H9 (cell line): Measurements from ENCODE around the gene TRPM1. TPM values are rescaled to one million over a fixed set of nuclear protein-coding genes. Genes with fewer than 3 reads are reported as not detected.
A peak's percentile ranks its signal among the peaks of the same experiment; 100 is the strongest.

Experiments
- DNase-seq: peaks from one replicate; pipeline ENCODE4 v3.0.0-alpha.2; 2017
- H2AFZ ChIP-seq: one replicate; pipeline ENCODE4 v1.6.1; 2013; ENCODE audit warnings: mild to moderate bottlenecking, low read length, control low read depth, moderate library complexity
- H2AK5ac ChIP-seq: 2 replicates; pipeline ENCODE4 v1.6.1; 2013; ENCODE audit warnings: low read length, control low read depth, mixed read lengths; ENCODE audit not compliant: insufficient read length
- H2BK120ac ChIP-seq: one replicate; pipeline ENCODE4 v1.6.1; 2013; ENCODE audit warnings: low read depth, mild to moderate bottlenecking, low read length, control low read depth, inconsistent platforms; ENCODE audit not compliant: poor library complexity, severe bottlenecking
- H2BK12ac ChIP-seq: 2 replicates; pipeline ENCODE4 v1.6.1; 2013; ENCODE audit warnings: low read length, control low read depth, mixed read lengths, low read depth; ENCODE audit not compliant: insufficient read length
- H2BK15ac ChIP-seq: 2 replicates; pipeline ENCODE4 v1.6.1; 2013; ENCODE audit warnings: low read depth, low read length, control low read depth
- H2BK20ac ChIP-seq: one replicate; pipeline ENCODE4 v1.6.1; 2013; ENCODE audit warnings: low read depth, mild to moderate bottlenecking, low read length, control low read depth, inconsistent platforms; ENCODE audit not compliant: poor library complexity, severe bottlenecking
- H2BK5ac ChIP-seq: 2 replicates; pipeline ENCODE4 v1.6.1; 2013; ENCODE audit warnings: low read length, control low read depth, mixed read lengths; ENCODE audit not compliant: insufficient read length
- H3K14ac ChIP-seq: 2 replicates; pipeline ENCODE4 v1.6.1; 2013; ENCODE audit warnings: low read length, control low read depth; ENCODE audit not compliant: insufficient read depth
- H3K18ac ChIP-seq: 2 replicates; pipeline ENCODE4 v1.6.1; 2013; ENCODE audit warnings: low read depth, mild to moderate bottlenecking, mixed read lengths, low read length, control low read depth; ENCODE audit not compliant: insufficient read length
- H3K23ac ChIP-seq: 2 replicates; pipeline ENCODE4 v1.6.1; 2013; ENCODE audit warnings: low read length, control low read depth, mixed read lengths, low read depth; ENCODE audit not compliant: insufficient read length
- H3K23me2 ChIP-seq: 2 replicates; pipeline ENCODE4 v1.6.1; 2013; ENCODE audit warnings: low read depth, mild to moderate bottlenecking, mixed read lengths, low read length, control low read depth; ENCODE audit not compliant: insufficient read length, poor library complexity, severe bottlenecking
- H3K27ac ChIP-seq: 2 replicates; pipeline ENCODE4 v1.5.1; 2013; ENCODE audit warnings: low read length, control low read depth, mixed read lengths, low read depth; ENCODE audit not compliant: insufficient read length
- H3K27me3 ChIP-seq: 2 replicates; pipeline ENCODE4 v1.6.1; 2013; ENCODE audit warnings: low read length, control low read depth, inconsistent platforms; ENCODE audit not compliant: insufficient read depth
- H3K4ac ChIP-seq: 2 replicates; pipeline ENCODE4 v1.6.1; 2013; ENCODE audit warnings: low read depth, mild to moderate bottlenecking, control low read depth, inconsistent platforms, low read length, moderate library complexity
- H3K4me1 ChIP-seq: 2 replicates; pipeline ENCODE4 v1.6.1; 2013; ENCODE audit warnings: low read length, control low read depth, inconsistent platforms; ENCODE audit not compliant: insufficient read depth
- H3K4me2 ChIP-seq: 2 replicates; pipeline ENCODE4 v1.6.1; 2013; ENCODE audit warnings: low read length, control low read depth, mixed read lengths; ENCODE audit not compliant: insufficient read length, insufficient read depth
- H3K56ac ChIP-seq: 2 replicates; pipeline ENCODE4 v1.6.1; 2013; ENCODE audit warnings: low read depth, mild to moderate bottlenecking, mixed read lengths, low read length, control low read depth; ENCODE audit not compliant: insufficient read length
- H3K79me1 ChIP-seq: 2 replicates; pipeline ENCODE4 v1.6.1; 2013; ENCODE audit warnings: low read depth, mild to moderate bottlenecking, moderate library complexity, low read length, control low read depth, inconsistent platforms; ENCODE audit not compliant: insufficient read depth, poor library complexity, severe bottlenecking
- H3K79me2 ChIP-seq: 2 replicates; pipeline ENCODE4 v1.6.1; 2013; ENCODE audit warnings: low read length, control low read depth, inconsistent platforms; ENCODE audit not compliant: insufficient read depth
- H3K9ac ChIP-seq: 2 replicates; pipeline ENCODE4 v1.6.1; 2013; ENCODE audit warnings: low read length, control low read depth, mixed read lengths; ENCODE audit not compliant: insufficient read length; ENCODE audit errors: extremely low read depth
- H3K9me3 ChIP-seq: one replicate; pipeline ENCODE4 v1.6.1; 2013; ENCODE audit warnings: low read depth, low read length, inconsistent platforms; ENCODE audit not compliant: control insufficient read depth
- H3T11ph ChIP-seq: one replicate; pipeline ENCODE4 v1.6.1; 2013; ENCODE audit warnings: mild to moderate bottlenecking, low read length, control low read depth, inconsistent platforms
- H4K20me1 ChIP-seq: one replicate; pipeline ENCODE4 v1.6.1; 2013; ENCODE audit not compliant: control insufficient read depth, insufficient read length, insufficient read depth
- H4K5ac ChIP-seq: 2 replicates; pipeline ENCODE4 v1.6.1; 2013; ENCODE audit warnings: low read depth, mild to moderate bottlenecking, mixed read lengths, low read length, control low read depth; ENCODE audit not compliant: insufficient read length
- H4K8ac ChIP-seq: replicated peaks from 2 replicates; pipeline ENCODE4 v1.6.1; 2013; ENCODE audit warnings: low read length, control low read depth, mixed read lengths, low read depth; ENCODE audit not compliant: insufficient read length
- H4K91ac ChIP-seq: 2 replicates; pipeline ENCODE4 v1.6.1; 2013; ENCODE audit warnings: low read depth, mild to moderate bottlenecking, moderate library complexity, mixed read lengths, low read length, control low read depth; ENCODE audit not compliant: insufficient read length
- H3K27ac Mint-ChIP-seq, 3 experiments: 2 replicates in 2 of 3; 3 replicates in 1 of 3; pipeline ENCODE4 v1.8.0; 2020 to 2021; ENCODE audit warnings: mixed read lengths in 3 of 3, mild to moderate bottlenecking in 1 of 3, moderate library complexity in 1 of 3
- H3K27me3 Mint-ChIP-seq: 2 replicates; pipeline ENCODE4 v1.8.0; 2021; ENCODE audit warnings: low read depth, mild to moderate bottlenecking, moderate library complexity, mixed read lengths
- H3K36me3 Mint-ChIP-seq, 3 experiments: 2 replicates in 2 of 3; 3 replicates in 1 of 3; pipeline ENCODE4 v1.8.0; 2020 to 2021; ENCODE audit warnings: low read depth in 3 of 3, mixed read lengths in 3 of 3; ENCODE audit not compliant: insufficient read depth in 1 of 3
- H3K4me1 Mint-ChIP-seq, 2 experiments: 2 replicates each; pipeline ENCODE4 v1.8.0; 2020; ENCODE audit warnings: mixed read lengths in 2 of 2
- H3K4me3 Mint-ChIP-seq, 2 experiments: 2 replicates in 1 of 2; 3 replicates in 1 of 2; pipeline ENCODE4 v1.8.0; 2020 to 2021; ENCODE audit warnings: mild to moderate bottlenecking in 2 of 2, mixed read lengths in 2 of 2, moderate library complexity in 1 of 2
- H3K9me3 Mint-ChIP-seq, 2 experiments: 2 replicates in 1 of 2; 3 replicates in 1 of 2; pipeline ENCODE4 v1.8.0; 2020; ENCODE audit warnings: mild to moderate bottlenecking in 2 of 2, mixed read lengths in 2 of 2, moderate library complexity in 1 of 2
- CTCF ChIP-seq: fragments of 200-600 bp; sonication (generic); conservative IDR thresholded peaks from 3 replicates; pipeline ENCODE4 v1.8.0; 2021; ENCODE audit warnings: antibody characterized with exemption, mild to moderate bottlenecking
- WGBS: extraction: QIAGEN DNeasy Blood & Tissue Kit; methylation state at CpG from one replicate; pipeline ENCODE4 v1.1.7; 2013; ENCODE audit warnings: missing lambda C conversion rate, low lambda C conversion rate, mixed read lengths; ENCODE audit not compliant: insufficient read length; ENCODE audit errors: extremely low coverage; 5-methylcytosine and 5-hydroxymethylcytosine counted together
- total RNA-seq: library from RNA; stranded (reverse); gene quantifications from 2 replicates; pipeline ENCODE4 v1.2.1, GENCODE V29; 2021

TRPM1 gene
- total RNA-seq, 1 experiment from 2014 or later: not detected

GRCh38 chr15:31078471-31078870 lies 23.1 kb downstream of the TRPM1 start:
- Mint-ChIP-seq H3K27me3 (peaks cover 10% of the 10 kb centered on the region), H3K4me3 (no peak overlapping the region), H3K9me3 (no peaks in the 10 kb centered on the region), H3K36me3 (no peaks in the 10 kb centered on the region), H3K4me1 (peaks cover 70 to 71% of the 10 kb centered on the region in 2 experiments), H3K27ac (no peak overlapping the region)
- Histone ChIP-seq H2BK5ac (no peak overlapping the region), H2BK20ac (no peak overlapping the region), H3K18ac (no peak overlapping the region), H4K5ac (no peak overlapping the region), H4K20me1 (no peaks in the 10 kb centered on the region), H2AK5ac (no peak overlapping the region), H3K4me1 (peaks cover 14% of the 10 kb centered on the region; the same call in 1 of the 2 replicates), H2BK120ac (no peak overlapping the region), H2BK12ac (no peak overlapping the region), H3K4ac (no peak overlapping the region), H3K9ac (no peak overlapping the region), H4K91ac (no peak overlapping the region), H3K9me3 (no peaks in the 10 kb centered on the region), H3K23me2 (no peaks in the 10 kb centered on the region), H3K79me1 (no peaks in the 10 kb centered on the region), H3K4me2 (no peak overlapping the region), H3K79me2 (no peaks in the 10 kb centered on the region), H3T11ph (no peak overlapping the region), H2BK15ac (no peak overlapping the region), H3K56ac (no peak overlapping the region), H2AFZ (no peak overlapping the region), H3K27ac (no peak overlapping the region), H4K8ac (no peak overlapping the region), H3K14ac (no peak overlapping the region), H3K23ac (no peak overlapping the region), H3K27me3 (no peaks in the 10 kb centered on the region)
- WGBS: no CpG with 5 or more reads among the region's 8 CpGs
- no peak for TF ChIP-seq CTCF
- peak; percentile 55 for DNase-seq
